NCI-H2196 treated with DMSO at 0.1 percent for 48 hours (cell line): Measurements from ENCODE around the gene BCL7B.
"Not testable (repeated sequence)": the region's sequence is repeated elsewhere in the genome, so short reads cannot be mapped to it uniquely, and the experiment has no call there.

Experiments used
- DNase-seq: peaks from one replicate; lab custom pipeline; 2025; ENCODE audit not compliant: unreplicated experiment; lab: John Stamatoyannopoulos, UW

Gene BCL7B

DNA sequence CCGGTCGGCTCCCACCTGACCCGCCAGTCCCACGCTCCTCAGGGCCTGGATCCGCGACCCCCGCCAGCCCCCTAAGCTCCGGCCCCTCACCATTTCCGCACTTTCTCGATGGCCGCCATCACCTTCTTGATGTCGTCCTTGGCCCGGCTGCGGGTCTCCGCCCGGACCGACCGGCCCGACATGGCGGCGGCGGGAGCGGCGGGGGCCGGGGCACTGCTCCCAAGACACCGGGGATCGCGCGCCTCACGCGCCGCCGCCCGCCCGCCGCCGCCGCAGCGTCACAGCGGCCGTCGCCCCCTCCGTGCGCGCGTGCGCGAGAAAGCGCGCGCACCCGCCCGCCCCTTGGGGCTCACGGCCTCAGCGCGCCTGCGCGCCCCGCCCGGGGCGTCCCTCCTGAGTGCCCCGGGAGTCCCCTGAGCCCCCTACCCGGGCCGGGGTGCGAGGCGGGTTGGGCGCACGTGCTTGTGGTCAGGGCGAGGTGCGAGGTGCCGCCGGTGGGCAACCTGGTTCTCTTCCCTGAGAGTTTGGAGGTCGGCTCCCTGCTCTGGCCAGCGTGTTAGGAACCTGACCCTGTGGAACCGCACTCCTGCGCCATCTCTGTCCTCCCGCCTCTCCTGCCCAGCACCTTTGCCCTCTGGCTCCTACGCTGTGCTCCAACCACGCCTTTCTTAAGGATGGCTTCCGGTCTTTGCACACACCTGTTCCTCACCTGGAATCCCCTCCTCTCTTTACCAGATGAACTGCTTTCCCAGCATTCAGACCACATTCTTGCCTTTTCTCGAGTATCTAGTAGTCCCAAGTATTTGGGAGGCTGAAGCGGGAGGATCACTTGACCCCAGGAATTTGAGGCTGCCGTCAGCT is at the start of gene BCL7B:
BCL7B (minus strand) TSS at position 294 of the 861 bp plus-strand sequence; CDS start at position 182, 112 bp downstream.
- peak; percentile 75 for DNase-seq

DNA sequence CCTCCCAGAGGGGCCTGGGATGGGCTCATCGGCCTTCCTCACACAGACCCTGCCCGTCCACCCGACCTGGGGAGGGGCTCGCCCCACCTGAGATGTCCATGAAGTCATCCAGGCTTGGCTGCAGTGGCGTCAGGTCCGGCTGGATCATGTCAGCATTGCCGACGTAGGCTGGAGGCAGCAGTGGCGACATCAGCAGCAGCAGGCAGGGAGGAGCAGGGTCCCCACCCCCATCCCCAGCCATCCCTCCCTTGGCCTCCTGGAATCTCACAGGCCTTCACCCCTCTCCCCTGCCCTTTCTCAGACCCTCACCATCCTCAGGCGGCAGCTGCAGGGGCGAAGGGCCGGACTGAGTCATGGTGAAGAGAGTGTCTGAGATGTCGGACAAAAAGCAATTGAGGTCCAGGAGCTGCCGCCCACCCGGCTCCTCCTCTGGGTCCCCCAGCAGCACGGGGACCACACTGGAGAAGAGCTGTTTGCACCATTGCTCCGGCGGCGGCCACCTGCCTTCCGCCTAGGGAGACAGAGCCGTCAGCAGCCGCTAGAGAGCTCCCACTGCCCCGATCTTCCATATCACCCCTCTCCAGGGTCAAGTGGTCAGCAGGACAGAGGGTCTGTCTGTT is 48.2 kb upstream of the BCL7B start:
- no peak for DNase-seq

DNA sequence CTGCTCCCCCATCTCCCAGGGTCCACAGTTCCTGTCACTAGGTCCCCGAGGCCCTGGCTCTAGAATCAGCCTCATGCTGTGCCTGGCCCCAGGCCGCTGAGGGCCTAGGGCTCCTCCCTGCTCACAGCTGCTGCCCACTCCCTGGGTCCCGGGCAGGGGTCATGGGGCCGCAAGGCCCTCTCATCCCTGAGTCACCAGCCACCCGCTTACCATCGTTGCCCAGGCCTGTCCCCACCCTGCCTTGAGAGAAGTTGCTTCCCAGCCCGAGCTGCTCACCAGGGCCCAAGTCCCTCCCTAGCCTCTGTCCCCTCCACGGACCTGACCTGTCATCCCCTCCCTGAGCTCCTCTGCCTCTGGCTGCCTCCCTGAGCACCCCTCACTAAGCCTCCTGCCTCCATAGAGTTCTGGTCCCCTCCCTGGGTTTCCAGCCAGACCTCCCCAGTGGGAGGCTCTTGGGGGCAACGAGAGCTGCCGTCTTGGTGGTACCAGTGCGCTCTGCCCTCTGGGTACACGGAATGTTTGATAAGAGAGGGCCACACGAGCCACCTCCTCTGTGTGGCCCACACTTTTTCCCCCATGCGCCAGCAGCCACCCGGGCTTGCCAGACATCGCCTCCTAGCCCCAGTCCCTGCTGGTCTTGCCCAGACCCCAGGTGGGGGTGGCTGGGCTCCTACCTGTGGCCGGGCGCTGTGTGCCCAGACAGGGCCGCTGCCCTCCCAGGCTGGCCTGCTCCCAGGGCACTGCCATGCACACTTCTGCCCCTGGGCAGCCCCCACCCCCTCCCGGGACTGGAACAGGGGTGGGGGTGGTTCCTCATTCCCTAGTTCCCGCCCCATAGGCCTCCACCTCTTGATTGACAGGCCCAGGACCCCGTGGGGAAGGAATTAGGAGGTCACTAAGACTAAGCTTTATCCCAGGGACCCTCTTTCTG is 45.5 kb upstream of the BCL7B start:
- no peak for DNase-seq

DNA sequence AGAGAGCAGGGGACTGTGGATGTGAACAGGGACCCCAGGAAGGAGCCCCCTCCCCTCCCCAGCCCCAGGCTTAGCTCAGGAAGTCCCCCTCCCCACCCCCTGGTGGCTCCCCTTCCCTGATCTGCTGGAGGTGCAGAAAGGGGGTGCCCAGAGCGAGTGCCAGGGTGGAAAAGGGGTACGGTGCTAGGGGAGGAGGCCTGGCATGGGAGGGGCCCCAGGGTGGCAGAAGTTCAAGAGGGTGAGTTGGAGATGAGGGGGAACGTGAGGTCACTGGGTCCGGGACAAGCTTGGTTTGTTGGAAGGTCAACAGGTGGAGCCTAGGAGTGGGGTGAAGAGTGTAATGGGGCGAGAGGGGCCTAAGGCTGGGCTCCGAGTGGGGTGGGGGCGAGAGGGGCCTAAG is 42.4 kb upstream of the BCL7B start:
- DNase-seq, result no peak

DNA sequence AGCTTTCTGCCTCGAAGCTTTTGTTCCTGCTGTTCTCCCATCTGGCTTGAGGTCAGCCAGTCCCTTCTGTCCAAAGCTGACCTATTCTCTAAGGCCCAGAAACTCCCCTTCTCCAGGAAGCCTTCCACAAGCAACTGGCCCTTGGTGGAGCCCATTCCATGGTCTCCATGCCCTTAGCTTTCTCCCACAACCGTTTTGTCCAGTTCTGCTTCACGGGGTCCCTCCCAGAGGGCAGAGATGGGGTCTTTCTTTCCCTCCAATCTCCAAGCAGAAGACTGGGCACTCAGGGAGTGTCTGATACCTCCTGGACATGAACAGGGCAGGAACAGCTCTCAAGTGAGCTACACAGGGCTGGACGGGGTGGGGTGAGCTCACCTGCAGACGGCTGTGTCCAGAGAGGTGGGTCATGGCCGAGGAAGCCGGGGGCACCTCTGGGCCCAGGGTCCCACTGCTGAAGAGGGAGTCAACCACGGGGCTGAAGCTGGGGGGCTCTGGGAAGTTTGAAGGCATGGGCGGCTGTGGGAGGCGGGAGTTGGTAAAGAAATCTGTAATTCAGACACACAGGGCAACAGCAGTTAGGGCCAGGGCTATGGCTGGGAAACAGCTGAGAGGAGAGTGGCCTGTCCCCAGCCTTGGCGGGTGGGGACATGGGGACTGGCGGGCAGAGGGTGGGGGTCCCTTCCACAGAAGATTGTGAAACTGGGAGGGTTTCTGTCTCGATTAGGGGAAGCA is 41.8 kb upstream of the BCL7B start:
- no peak for DNase-seq

DNA sequence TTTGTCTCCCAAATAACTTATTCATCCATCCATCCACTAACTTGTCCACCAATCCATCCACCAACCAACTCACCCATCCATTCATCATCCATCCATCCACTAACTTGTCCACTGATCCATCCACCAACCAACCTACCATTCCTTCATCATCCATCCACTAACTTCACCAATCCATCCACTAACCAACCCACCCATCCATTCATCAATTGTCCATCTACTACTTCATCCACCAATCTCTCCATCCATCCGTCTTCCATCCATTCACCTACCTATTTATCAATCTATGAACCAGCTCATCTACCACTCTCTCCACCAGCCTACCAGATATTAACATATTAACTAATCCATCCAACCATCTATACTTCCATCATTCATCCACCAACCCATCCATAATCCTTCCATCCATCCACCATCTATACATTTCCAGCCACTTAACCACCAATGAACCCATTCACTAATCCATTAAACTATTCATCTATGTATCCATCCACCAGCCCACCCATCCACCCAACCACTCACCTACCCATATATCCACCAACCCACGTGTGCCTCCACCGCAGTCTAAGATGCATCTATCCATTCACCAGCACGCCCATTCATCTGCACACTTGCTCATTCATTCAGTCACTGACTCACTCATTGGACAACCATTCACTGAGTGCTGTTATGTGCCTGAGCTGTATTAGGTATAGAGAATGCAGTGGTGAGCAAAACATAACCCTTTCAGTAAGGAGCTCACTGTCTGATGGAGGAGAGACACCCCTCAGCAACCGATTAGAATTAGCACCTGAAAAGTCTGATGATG is 40.7 kb upstream of the BCL7B start:
- DNase-seq, result no peak

DNA sequence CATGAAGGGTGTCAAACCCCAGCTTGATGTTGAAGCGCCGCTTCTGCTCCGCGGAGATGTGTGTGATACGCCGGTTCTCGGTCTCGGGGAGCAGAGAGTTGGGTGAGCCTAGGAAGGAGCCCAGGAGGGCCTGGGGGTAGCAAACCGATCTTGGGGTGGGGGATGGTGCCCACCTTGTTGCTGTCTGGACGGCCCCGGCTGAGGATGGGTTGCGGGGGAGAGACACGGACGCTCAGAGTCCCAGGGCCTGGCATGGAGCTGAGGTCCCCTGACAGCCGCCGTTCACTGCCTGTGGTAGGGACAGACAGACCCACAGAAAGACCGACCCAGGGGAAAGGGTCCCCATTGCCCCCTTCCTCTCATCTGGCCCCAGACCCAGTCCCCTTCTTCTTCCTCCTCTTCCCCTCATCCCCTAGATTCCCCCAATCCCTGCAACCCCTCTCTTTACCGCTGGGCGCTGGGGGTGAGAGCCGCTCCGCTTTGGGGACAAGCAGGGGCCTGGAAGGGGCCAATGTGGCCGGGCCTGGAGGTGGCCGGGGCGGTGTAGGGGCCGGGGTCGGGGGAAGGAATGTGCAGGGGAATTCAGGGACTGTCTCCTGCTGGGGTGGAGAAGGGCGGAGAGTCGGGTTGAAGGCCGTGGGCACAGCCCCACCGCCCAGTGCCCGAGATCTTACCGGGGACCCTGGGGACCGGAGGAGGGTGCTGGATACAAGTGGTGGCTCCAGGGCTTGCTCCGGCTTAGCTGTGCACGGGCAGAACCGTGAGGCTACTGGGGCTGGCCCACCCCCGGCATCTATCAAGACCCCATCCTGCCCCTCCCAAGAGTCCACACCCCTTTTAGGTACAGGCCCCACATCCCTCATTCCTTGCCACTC is 38.9 kb upstream of the BCL7B start:
- no peak for DNase-seq

DNA sequence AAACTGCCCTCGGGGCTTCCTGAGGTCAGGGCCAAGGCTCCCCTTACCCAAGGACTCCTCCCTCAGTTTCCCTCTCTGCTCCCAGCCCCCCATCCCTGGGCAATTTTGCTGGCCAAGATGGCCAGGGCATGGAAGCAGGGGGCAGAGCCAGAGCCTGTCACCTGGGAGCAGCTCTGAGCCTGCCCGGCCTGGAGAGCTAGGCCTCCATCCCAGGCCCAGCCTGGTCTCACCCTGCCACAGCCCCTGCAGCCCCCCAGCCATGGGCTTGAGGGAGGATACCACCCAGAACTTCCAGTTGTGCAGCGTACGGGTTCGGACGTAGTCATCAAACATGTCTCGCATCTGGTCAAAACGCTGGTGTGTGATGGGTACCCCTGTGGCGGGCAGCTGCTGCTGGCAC is 37.9 kb upstream of the BCL7B start:
- DNase-seq, result no peak

DNA sequence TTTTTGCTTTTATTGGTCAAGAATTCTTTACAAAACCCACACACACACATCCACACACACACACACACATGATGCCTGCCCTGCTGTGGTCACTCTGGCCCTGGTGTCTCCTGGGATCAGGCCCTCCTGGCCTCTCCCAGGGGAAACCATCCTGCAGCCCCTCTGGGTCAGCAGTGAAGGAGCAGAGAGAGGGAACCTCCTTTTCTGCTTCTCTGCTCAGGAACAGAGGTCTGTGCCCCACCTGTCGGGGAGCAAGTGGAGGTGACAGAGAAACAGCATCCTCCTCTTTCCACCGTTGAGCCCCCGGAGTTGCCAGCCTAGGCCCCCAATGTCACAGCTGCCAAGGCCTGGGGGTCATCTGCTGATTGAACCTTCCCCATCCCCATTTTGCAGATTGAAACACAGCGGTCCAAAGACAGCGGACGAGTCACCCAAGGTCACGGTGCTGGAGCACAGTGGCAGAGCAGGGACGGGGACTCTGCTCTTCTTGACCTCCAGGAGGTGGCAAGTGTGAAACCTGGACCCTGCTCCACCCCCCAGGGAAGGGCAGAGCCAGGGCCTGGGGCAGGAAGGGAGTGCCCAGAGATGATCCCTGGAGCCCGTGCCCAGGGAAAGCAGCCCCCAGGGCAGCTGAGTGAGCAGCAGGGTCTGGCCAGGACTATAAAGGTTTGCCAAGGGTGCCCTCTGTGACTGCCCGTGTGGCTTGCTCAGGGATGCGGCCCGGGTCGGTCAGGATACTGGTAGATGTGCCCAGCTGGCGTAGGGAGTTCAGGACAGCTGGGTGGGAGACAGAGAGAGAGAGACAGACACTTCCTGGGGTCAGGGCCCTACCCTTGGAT is 35.9 kb upstream of the BCL7B start:
- no peak for DNase-seq

DNA sequence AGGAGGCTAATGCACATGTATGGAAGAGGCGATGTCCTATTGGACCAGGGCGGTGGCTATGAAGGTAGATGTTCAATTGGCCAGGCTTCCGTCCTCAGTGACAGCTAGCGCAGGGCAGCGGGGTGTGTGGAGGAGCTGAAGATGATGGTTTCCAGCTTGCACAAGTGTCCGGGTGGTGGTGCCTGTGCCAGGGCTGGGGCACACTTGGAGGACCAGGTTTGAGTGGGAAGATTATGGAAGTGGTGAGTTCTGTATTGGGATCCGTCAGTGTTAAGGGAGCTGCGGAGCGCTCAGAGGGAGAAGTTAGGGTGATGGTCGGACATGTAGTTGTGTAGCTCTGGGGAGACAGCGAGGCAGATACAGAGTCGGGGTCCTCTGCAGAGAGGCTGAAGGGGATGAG is 29.4 kb upstream of the BCL7B start:
- no peak for DNase-seq

DNA sequence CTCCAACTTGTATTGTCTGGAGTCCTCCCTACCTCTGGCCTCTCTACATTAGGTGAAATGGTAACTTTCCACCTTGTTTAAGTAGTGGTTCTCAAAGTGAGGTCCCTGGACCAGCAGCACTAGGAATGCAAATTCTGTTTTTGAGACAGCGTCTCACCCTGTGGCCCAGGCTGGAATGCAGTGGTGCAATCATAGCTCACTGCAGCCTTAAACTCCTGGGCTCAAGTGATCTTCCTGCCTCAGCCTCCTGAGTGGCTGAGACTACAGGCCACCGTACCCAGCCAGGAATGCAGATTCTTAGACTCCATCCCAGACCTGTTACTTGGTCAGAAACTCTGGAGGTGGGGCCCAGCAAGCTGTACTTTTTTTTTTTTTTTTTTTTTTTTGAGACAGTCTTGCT is 27.7 kb upstream of the BCL7B start:
- no peak for DNase-seq

DNA sequence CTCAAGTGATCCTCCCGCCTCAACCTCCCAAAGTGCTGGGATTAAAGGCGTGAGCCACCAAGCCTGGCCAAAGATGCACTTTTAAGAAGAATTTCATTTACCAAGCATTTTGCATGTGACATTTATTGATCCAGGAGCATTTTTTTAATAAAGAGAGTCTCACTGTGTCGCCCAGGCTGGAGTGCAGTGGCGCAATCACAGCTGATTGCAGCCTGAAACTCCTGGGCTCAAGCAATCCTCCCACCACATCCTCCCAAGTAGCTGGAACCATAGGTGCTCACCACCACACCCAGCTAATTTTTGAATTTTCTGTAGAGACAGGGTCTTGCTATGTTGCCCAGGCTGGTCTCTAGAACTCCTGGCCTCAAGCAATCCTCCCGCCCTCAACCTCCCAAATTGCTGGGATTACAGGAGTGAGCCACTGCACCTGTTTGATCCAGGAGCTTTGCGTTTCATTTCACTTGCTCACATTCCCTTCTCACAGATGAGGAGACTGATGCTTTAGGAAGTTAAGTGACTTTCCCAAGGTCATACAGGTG is 25.2 kb upstream of the BCL7B start:
- no peak for DNase-seq

DNA sequence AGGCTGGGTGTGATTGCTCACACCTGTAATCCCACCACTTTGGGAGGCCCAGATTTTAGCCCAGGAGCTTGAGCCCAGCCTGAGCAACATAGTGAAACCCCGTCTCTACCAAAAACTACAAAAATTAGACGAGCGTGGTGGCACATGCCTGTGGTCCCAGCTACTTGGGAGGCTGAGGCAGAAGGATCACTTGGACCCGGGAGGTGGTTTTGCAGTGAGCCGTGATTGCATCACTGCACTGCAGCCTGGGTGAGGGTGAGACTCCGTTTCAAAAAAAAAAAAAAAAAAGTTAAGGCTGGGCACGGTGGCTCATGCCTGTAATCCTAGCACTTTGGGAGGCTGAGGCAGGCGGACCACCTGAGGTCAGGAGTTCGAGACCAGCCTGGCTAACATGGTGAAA is 23.5 kb upstream of the BCL7B start:
- not testable (repeated sequence) for DNase-seq

DNA sequence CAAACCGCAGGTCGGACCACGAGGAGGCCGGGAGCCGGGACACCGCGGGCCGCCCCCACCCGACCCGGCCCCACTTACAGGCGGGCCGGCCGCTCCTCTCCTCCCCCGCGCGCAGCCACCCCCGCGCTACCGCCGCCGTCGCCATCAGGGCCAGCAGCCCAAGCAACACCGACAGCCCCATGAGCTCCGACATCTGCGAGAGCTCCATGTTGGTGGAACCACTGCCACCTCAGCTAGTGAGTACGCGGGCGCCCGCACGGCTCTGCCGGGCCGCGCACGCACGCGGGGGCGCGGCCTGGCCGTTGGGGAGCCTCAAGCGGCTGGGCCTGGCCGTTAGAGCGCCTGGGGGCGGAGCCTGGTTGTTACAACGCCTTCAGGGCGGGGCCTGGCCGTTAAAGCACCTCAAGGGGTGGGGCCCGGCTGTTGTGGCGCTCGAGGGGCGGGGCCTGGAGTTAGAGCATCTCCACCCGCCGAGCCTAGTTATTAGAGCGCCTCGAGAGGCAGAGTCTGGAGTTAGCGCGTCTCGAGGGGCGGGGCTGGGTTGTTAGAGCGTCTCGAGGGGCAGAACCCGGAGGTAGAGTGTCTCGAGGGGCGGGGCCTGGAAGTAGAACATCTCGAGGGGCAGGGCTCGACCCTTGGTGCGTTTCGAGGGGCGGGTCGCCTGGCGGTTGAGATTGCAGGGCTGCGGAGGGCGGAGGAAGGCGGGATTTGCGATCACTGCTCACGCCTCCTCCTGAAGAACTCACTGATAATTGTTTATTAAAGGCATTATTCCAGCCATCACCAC is 21.0 kb upstream of the BCL7B start, which contains the start of gene TBL2:
TBL2 (minus strand) TSS at position 238 of the 787 bp plus-strand sequence; CDS start at position 208, 30 bp downstream.
- peak; percentile 99 for DNase-seq

DNA sequence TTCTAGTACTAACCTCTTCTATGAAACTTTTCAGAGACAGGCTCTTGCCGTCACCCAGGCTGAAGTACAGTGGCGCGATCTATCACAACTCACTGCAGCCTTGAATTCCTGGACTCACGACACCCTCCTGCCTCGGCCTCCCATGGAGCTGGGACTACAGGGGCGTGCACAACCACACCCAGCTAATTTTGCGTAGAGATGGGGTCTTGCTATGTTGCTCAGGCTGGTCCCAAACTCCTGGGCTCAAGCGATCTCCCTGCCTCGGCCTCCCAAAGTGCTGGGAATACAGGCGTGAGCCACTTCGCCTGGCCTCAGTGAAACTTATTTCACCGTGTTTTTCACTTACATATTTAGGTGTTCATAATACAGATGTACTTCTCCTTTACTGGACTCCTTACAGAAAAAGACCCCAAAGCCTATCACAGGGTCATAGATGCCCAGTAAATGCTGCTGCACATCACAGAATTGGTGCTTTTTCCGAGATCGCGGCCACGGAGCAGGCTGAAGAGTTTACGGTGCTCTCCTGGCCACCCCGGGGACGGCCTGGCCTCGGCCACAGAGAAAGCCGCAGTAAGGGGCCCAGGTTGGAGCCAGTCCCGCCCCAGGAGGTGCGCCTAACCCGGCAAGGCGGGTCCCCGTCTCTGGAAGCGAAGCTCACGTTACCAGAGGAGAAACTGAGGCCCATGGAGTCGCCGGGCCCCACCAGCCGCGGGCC is 20.3 kb upstream of the BCL7B start:
- DNase-seq, result no peak

DNA sequence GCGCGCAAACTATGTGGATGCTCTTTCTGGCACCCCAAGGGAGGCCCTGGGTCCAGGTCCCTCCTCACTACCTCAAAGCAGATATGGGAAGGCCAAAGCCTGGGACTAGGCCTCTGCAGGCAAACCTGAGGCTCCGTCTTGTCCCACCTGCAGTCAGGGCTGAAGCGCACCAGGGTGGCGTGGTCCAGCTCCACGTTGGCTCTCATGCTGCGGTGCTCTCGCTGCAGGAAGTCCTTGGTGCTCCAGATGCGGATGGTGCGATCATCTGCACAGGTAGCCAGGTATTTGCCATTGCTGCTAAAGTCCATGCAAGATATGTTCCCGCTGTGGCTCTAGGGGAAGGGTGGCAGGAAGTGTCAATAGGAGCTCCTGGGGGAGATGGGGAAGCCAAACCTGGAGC is 16.3 kb upstream of the BCL7B start:
- no peak for DNase-seq
